MM.1S (cell line): Measurements from ENCODE around the gene HCCS.

ENCODE experiments used
- EZH2 ChIP-seq: fragments of 300-600 bp; sonication (generic); optimal IDR thresholded peaks from 2 replicates; pipeline ENCODE3; 2017; ENCODE audit warnings: low read depth, mild to moderate bottlenecking, antibody characterized with exemption, low read length, mixed read lengths
- TF ChIP-seq, protein P1 (sequence below): fragments of 300-600 bp; sonication (generic); IDR thresholded peaks from 2 replicates; pipeline ENCODE4 v1.5.1; 2016; ENCODE audit warnings: antibody characterized with exemption, low read length, mixed read lengths

DNA sequence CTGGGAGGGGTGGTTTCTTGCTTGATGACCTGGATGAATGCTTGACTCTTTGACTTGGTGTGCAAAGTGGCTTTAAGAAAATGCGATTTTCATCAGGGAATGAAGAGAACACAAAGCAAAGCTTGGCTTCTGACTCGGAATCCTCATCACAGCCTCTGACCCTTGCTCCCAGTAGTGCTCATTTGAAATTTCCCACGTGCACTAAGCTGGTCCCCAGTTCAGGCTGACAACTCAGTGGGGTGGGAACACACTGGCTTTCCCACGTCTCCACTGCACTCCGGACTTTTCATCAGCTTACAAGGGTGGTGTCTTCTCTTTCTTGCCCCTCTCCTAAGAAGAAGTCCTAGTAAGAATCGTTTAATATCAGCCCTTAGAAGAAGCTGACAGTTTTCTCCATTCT is 53.3 kb downstream of the HCCS start:
- TF ChIP-seq, protein P1, sequence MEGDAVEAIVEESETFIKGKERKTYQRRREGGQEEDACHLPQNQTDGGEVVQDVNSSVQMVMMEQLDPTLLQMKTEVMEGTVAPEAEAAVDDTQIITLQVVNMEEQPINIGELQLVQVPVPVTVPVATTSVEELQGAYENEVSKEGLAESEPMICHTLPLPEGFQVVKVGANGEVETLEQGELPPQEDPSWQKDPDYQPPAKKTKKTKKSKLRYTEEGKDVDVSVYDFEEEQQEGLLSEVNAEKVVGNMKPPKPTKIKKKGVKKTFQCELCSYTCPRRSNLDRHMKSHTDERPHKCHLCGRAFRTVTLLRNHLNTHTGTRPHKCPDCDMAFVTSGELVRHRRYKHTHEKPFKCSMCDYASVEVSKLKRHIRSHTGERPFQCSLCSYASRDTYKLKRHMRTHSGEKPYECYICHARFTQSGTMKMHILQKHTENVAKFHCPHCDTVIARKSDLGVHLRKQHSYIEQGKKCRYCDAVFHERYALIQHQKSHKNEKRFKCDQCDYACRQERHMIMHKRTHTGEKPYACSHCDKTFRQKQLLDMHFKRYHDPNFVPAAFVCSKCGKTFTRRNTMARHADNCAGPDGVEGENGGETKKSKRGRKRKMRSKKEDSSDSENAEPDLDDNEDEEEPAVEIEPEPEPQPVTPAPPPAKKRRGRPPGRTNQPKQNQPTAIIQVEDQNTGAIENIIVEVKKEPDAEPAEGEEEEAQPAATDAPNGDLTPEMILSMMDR, result no peak
- no peak for TF ChIP-seq EZH2
